ENCODE results near the gene GIGYF1. TPM values are rescaled to one million over a fixed set of nuclear protein-coding genes. Genes with fewer than 3 reads are reported as not detected.
A peak's percentile ranks its signal among the peaks of the same experiment; 100 is the strongest.

Gene GIGYF1, protein sequence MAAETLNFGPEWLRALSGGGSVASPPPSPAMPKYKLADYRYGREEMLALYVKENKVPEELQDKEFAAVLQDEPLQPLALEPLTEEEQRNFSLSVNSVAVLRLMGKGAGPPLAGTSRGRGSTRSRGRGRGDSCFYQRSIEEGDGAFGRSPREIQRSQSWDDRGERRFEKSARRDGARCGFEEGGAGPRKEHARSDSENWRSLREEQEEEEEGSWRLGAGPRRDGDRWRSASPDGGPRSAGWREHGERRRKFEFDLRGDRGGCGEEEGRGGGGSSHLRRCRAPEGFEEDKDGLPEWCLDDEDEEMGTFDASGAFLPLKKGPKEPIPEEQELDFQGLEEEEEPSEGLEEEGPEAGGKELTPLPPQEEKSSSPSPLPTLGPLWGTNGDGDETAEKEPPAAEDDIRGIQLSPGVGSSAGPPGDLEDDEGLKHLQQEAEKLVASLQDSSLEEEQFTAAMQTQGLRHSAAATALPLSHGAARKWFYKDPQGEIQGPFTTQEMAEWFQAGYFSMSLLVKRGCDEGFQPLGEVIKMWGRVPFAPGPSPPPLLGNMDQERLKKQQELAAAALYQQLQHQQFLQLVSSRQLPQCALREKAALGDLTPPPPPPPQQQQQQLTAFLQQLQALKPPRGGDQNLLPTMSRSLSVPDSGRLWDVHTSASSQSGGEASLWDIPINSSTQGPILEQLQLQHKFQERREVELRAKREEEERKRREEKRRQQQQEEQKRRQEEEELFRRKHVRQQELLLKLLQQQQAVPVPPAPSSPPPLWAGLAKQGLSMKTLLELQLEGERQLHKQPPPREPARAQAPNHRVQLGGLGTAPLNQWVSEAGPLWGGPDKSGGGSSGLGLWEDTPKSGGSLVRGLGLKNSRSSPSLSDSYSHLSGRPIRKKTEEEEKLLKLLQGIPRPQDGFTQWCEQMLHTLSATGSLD (N-terminal part only)
- 10 to 100 TPM; 25.0 to 39.0 (median 34.8) TPM for total RNA-seq

DNA sequence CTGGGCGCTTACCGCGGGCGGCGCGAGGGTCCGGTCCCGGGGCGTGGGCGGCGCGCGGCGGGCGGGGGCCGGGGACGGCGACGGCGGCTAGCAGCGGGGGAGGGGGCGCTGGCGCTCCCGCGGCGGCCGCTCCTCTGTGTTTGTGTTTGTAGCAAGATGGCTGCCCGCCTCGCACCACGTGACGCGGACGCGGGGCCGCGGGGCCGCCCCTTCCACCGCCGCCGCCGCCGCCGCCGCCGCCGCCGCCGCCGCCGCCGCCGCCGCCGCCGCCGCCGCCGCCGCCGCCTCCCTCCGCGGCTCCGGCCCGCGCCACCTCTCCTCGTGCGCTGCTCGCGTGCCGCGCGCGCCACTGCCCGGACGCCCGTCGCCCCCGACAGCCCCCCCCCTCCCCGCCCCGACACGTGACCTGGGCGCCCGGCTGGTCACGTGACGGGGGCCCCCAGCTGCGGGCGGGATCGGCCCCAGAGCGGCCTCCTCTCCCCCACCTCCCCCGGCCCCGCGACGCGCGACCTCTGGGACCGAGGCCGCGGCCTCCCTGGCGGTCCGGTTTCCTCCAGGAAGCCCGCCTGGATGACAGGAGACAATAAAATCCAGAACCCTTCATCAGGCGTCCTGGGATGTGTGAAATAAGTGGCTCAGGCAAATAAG is at the start of gene GIGYF1:
Gene GIGYF1 (minus strand): TSS at position 153 of the 648 bp plus-strand sequence. CDS start 6,012 bp downstream, outside the sequence.
- H3K9me3 ChIP-seq, result no peaks in the 10 kb centered on the region
- TF ChIP-seq, protein P1, sequence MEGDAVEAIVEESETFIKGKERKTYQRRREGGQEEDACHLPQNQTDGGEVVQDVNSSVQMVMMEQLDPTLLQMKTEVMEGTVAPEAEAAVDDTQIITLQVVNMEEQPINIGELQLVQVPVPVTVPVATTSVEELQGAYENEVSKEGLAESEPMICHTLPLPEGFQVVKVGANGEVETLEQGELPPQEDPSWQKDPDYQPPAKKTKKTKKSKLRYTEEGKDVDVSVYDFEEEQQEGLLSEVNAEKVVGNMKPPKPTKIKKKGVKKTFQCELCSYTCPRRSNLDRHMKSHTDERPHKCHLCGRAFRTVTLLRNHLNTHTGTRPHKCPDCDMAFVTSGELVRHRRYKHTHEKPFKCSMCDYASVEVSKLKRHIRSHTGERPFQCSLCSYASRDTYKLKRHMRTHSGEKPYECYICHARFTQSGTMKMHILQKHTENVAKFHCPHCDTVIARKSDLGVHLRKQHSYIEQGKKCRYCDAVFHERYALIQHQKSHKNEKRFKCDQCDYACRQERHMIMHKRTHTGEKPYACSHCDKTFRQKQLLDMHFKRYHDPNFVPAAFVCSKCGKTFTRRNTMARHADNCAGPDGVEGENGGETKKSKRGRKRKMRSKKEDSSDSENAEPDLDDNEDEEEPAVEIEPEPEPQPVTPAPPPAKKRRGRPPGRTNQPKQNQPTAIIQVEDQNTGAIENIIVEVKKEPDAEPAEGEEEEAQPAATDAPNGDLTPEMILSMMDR (IDR thresholded peaks at IDR 0.05), result no peak
- TF ChIP-seq POLR2A (IDR thresholded peaks at IDR 0.05) (no peak), POLR2AphosphoS5 (IDR thresholded peaks at IDR 0.05) (no peak)

DNA sequence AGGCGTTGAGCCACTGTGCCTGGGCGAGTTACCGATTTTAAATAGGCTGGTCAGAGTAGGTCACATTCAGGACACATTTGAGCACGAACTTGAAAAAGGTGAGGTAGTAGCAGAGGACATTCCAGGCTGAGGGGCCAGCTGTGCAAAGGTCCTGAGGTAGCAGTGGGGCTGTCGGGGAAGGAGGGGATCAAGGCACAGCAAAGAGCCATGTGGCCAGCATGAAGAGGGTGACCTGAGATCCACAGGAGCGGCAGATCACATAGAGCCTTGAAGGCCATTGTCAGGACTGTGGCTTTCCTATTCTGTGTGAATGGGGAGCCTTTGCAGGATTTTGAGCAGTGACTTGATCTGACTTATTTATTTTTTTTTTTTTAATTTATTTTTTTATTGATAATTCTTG is 45.9 kb upstream of the GIGYF1 start:
- intact Hi-C loops (cut with DNase I; ENCODE audit: low total_unique reads), result no loop called here
- no peak for DNase-seq (ENCODE audit: low spot score in 2 of 2)
- Histone ChIP-seq H3K4me3 (no peak overlapping the region), H3K27me3 (no peaks in the 10 kb centered on the region), H3K27ac (no peak overlapping the region), H3K9me3 (no peaks in the 10 kb centered on the region), H3K36me3 (no peaks in the 10 kb centered on the region), H3K4me1 (no peaks in the 10 kb centered on the region)
- TF ChIP-seq, protein P1 (IDR thresholded peaks at IDR 0.05), result no peak
- TF ChIP-seq POLR2A (IDR thresholded peaks at IDR 0.05), result no peak
- TF ChIP-seq POLR2AphosphoS5 (IDR thresholded peaks at IDR 0.05), result no peak

More for the DNA sequence above, at the start of gene GIGYF1:
- peak; percentile 67 to 68 for DNase-seq (ENCODE audit: low spot score in 2 of 2)
- Histone ChIP-seq H3K4me3 (peak within 1 kb of the TSS; percentile 95 to 100 (median 95)), H3K27me3 (no peaks in the 10 kb centered on the region), H3K27ac (peak within 1 kb of the TSS; percentile 93 to 97), H3K4me1 (peaks cover 4 to 14% of the 10 kb centered on the region in 2 donors), H3K36me3 (no peaks in the 10 kb centered on the region)
- intact Hi-C loops (cut with DNase I; ENCODE audit: low total_unique reads), result no loop called here

DNA sequence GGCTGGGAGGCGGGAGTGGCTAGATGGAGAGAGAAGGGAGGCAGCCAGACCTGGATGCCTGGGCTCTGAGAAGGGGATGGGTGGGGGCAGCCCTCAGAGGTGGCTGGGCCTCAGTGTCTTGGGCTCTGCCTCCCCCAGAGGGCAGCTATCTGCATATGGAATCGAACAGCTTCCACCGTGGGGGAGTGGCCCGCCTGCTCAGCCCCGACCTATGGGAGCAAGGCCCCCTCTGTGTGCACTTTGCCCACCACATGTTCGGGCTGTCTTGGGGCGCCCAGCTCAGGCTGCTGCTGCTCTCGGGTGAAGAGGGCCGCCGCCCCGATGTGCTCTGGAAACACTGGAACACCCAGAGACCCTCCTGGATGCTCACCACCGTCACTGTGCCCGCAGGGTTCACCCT is 42.6 kb upstream of the GIGYF1 start:
- H3K9me3 ChIP-seq, result no peaks in the 10 kb centered on the region
- intact Hi-C loops (cut with DNase I; ENCODE audit: low total_unique reads), result no loop called here

DNA sequence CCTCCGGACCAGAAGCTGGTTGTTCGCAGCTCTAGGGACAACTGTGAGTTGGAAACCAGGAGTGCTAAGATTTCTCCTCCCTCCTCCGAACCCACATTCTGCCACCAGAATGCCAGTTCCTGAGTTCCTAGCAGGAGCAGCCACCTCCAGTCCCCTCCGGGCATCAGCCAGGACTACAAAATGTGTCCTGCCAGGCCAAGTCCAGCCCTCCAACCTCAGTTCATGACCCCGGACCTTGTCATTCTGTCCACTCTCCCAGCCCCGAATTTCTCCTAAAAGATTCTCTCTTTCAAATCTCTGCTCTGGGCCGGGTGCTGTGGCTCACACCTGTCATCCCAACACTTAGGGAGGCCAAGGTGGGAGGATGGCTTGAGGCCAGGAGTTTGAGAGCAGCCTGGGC is 41.7 kb upstream of the GIGYF1 start:
- Histone ChIP-seq H3K9me3 (no peaks in the 10 kb centered on the region), H3K4me3 (no peak overlapping the region), H3K27me3 (no peaks in the 10 kb centered on the region), H3K27ac (no peak overlapping the region), H3K4me1 (no peaks in the 10 kb centered on the region), H3K36me3 (no peaks in the 10 kb centered on the region)
- intact Hi-C loops (cut with DNase I; ENCODE audit: low total_unique reads), result no loop called here
- no peak for DNase-seq (ENCODE audit: low spot score in 2 of 2)
- TF ChIP-seq, protein P1 (IDR thresholded peaks at IDR 0.05), result no peak

More for the DNA sequence above, 42.6 kb upstream of the GIGYF1 start:
- no peaks in the 10 kb centered on the region for H3K36me3 ChIP-seq
- TF ChIP-seq, protein P1 (IDR thresholded peaks at IDR 0.05), result no peak
- no peak for TF ChIP-seq POLR2A (IDR thresholded peaks at IDR 0.05)
- TF ChIP-seq POLR2AphosphoS5 (IDR thresholded peaks at IDR 0.05), result no peak
- H3K4me3 ChIP-seq, result no peak overlapping the region
- no peaks in the 10 kb centered on the region for H3K27me3 ChIP-seq
- no peaks in the 10 kb centered on the region for H3K4me1 ChIP-seq
- DNase-seq (ENCODE audit: low spot score in 2 of 2), result no peak
- no peak overlapping the region for H3K27ac ChIP-seq

Data from breast epithelium (tissue), 4 donors.